ENCODE results near the gene CSNK1G1. TPM values are rescaled to one million over a fixed set of nuclear protein-coding genes. Genes with fewer than 3 reads are reported as not detected.

CSNK1G1 gene
- total RNA-seq, 2 experiments from 2014 or later = 16.7 to 20.4 TPM

GRCh38 chr15:64389036-64389435 is 33.1 kb upstream of the CSNK1G1 start:
- CTCF ChIA-PET = no interaction called here
- intact Hi-C loops (cut with micrococcal nuclease) = no loop called here

GRCh38 chr15:64387562-64388168 is 31.7 kb upstream of the CSNK1G1 start, which contains the start of gene TRIP4:
Gene TRIP4, plus strand, starts transcription at chr15:64387836. Its CDS starts 28 bp downstream, at chr15:64387864.
- Mint-ChIP-seq H3K27ac (peak within 1 kb of the TSS; percentile 94), H3K9me3 (no peaks in the 10 kb centered on the region), H3K4me3 (peak within 1 kb of the TSS; percentile 94), H3K4me1 (ENCODE audit: low read depth) (peaks cover 17% of the 10 kb centered on the region), H3K27me3 (no peaks in the 10 kb centered on the region), H3K36me3 (ENCODE audit: low read depth) (peaks cover 3% of the 10 kb centered on the region)
- CTCF ChIA-PET = interaction anchor here (0.7 to 1.7 kb wide), 5 partner anchors 11 to 345 kb away, joined by 3 to 4 read pairs (median 3); no protein-coding TSS in a partner anchor
- ATAC-seq (peak; percentile 100), DNase-seq (peak; percentile 97)
- POLR2A ChIA-PET = interaction anchor here (0.6 to 1.7 kb wide), 18 partner anchors 11 to 480 kb away, joined by 3 to 6 read pairs (median 4); partner anchors contain the start of gene ZNF609
- TF ChIP-seq CTCF (IDR thresholded peaks at IDR 0.05) = no peak
- intact Hi-C loops (cut with micrococcal nuclease) = no loop called here

More at GRCh38 chr15:64389036-64389435, 33.1 kb upstream of the CSNK1G1 start:
- TF ChIP-seq CTCF (IDR thresholded peaks at IDR 0.05) = no peak
- ATAC-seq (no peak), DNase-seq (no peak)
- peaks cover 17% of the 10 kb centered on the region for H3K4me1 Mint-ChIP-seq (ENCODE audit: low read depth)
- no peaks in the 10 kb centered on the region for H3K27me3 Mint-ChIP-seq
- H3K27ac Mint-ChIP-seq = peak overlapping the region; percentile 10
- POLR2A ChIA-PET = no interaction called here
- H3K36me3 Mint-ChIP-seq (ENCODE audit: low read depth) = peaks cover 6% of the 10 kb centered on the region
- no peaks in the 10 kb centered on the region for H3K9me3 Mint-ChIP-seq
- peak overlapping the region; percentile 94 for H3K4me3 Mint-ChIP-seq

GRCh38 chr15:64386291-64386690 is 30.3 kb upstream of the CSNK1G1 start:
- intact Hi-C loops (cut with micrococcal nuclease) = no loop called here
- Mint-ChIP-seq H3K27ac (no peak overlapping the region), H3K36me3 (ENCODE audit: low read depth) (peaks cover 4% of the 10 kb centered on the region), H3K27me3 (no peaks in the 10 kb centered on the region), H3K4me3 (peak overlapping the region; percentile 94), H3K9me3 (no peaks in the 10 kb centered on the region), H3K4me1 (ENCODE audit: low read depth) (peaks cover 21% of the 10 kb centered on the region)
- POLR2A ChIA-PET = interaction anchor here (1.2 to 1.6 kb wide), 2 partner anchors 10 to 74 kb away, joined by 5 to 6 read pairs; partner anchors contain the start of gene ZNF609
- DNase-seq (no peak), ATAC-seq (no peak)
- CTCF ChIA-PET = interaction anchor here (1.2 kb wide), 1 partner anchor 69 kb away, joined by 3 read pairs; no protein-coding TSS in a partner anchor
- no peak for TF ChIP-seq CTCF (IDR thresholded peaks at IDR 0.05)

GRCh38 chr15:64383760-64384159 is 27.8 kb upstream of the CSNK1G1 start:
- intact Hi-C loops (cut with micrococcal nuclease) = no loop called here
- CTCF ChIA-PET = no interaction called here
- H3K27ac Mint-ChIP-seq = no peak overlapping the region
- no peak for TF ChIP-seq CTCF (IDR thresholded peaks at IDR 0.05)
- no peak for ATAC-seq
- no peak overlapping the region for H3K4me3 Mint-ChIP-seq
- H3K9me3 Mint-ChIP-seq = no peaks in the 10 kb centered on the region
- H3K4me1 Mint-ChIP-seq (ENCODE audit: low read depth) = peaks cover 21% of the 10 kb centered on the region
- no peaks in the 10 kb centered on the region for H3K27me3 Mint-ChIP-seq
- DNase-seq = no peak
- POLR2A ChIA-PET = no interaction called here
- peaks cover 16% of the 10 kb centered on the region for H3K36me3 Mint-ChIP-seq (ENCODE audit: low read depth)

All from activated CD8-positive, alpha-beta T cell treated with anti-CD3 and anti-CD28 coated beads for 36 hours (primary cell).